ENCODE measurements around the gene ITPA.

- TF ChIP-seq CTCF (IDR thresholded peaks at IDR 0.05) (no peak), ATF2 (CRISPR knock-in tag; IDR thresholded peaks at IDR 0.05; ENCODE audit: borderline replicate concordance, low read depth) (peak; percentile 43; the same call in 1 of the 2 replicates), MAX (CRISPR knock-in tag; IDR thresholded peaks at IDR 0.05) (no peak), SMAD3 (CRISPR knock-in tag; IDR thresholded peaks at IDR 0.05; ENCODE audit: borderline replicate concordance) (no peak), ZNF138 (CRISPR knock-in tag; conservative IDR thresholded peaks at IDR 0.05) (no peak), CREB1 (CRISPR knock-in tag; IDR thresholded peaks at IDR 0.05) (no peak), ZNF121 (CRISPR knock-in tag; IDR thresholded peaks at IDR 0.05) (peak; percentile 39; the same call in 1 of the 2 replicates), ZBTB21 (CRISPR knock-in tag; IDR thresholded peaks at IDR 0.05; ENCODE audit: borderline replicate concordance) (no peak; the same call in 1 of the 2 replicates), FOXJ3 (CRISPR knock-in tag; IDR thresholded peaks at IDR 0.05; ENCODE audit: borderline replicate concordance) (no peak), ZNF416 (CRISPR knock-in tag; IDR thresholded peaks at IDR 0.05) (no peak), MLX (CRISPR knock-in tag; IDR thresholded peaks at IDR 0.05) (no peak), E2F4 (CRISPR knock-in tag; IDR thresholded peaks at IDR 0.05; ENCODE audit: borderline replicate concordance, low read depth) (no peak)
Measured at GRCh38 chr20:3172933-3173609, 36.2 kb upstream of the ITPA start, which contains the start of gene LZTS3.
